WTC11 (cell line): ENCODE data around the gene PUSL1. TPM values are rescaled to one million over a fixed set of nuclear protein-coding genes. Genes with fewer than 3 reads are reported as not detected.

ENCODE experiments used
- ATAC-seq: fragments of 200-7000 bp; cut with Tn5 transposase; 2 replicates; pipeline ENCODE4 v1.10.0; 2021; ENCODE audit warnings: mild to moderate bottlenecking, moderate library complexity
- CTCF ChIA-PET: fragments of 300-600 bp; sonication (Branson Sonifier 250); formaldehyde crosslinking; loops from one replicate; lab custom pipeline; 2021; ENCODE audit warnings: antibody characterized with exemption; lab: Charles Lee
- POLR2A ChIA-PET: fragments of 350-600 bp; sonication (Branson Sonifier 250); formaldehyde crosslinking; loops from one replicate; lab custom pipeline; 2021; ENCODE audit warnings: antibody characterized with exemption; lab: Charles Lee
- DNase-seq: peaks from one replicate; pipeline ENCODE4 v3.0.0; 2021; ENCODE audit warnings: low spot score
- H3K27ac Mint-ChIP-seq: 2 replicates; pipeline ENCODE4 v1.8.0; 2021; ENCODE audit warnings: mixed read lengths
- H3K27me3 Mint-ChIP-seq: 2 replicates; pipeline ENCODE4 v1.8.0; 2021; ENCODE audit warnings: low read depth, mild to moderate bottlenecking, moderate library complexity, mixed read lengths
- H3K36me3 Mint-ChIP-seq: 2 replicates; pipeline ENCODE4 v1.8.0; 2021; ENCODE audit warnings: mixed read lengths
- H3K4me1 Mint-ChIP-seq: 2 replicates; pipeline ENCODE4 v1.8.0; 2022; ENCODE audit warnings: mixed read lengths
- H3K4me3 Mint-ChIP-seq: 2 replicates; pipeline ENCODE4 v1.8.0; 2021; ENCODE audit warnings: mild to moderate bottlenecking, moderate library complexity, mixed read lengths
- H3K9me3 Mint-ChIP-seq: 2 replicates; pipeline ENCODE4 v1.8.0; 2021; ENCODE audit warnings: mixed read lengths
- ARID4B ChIP-seq: sonication (generic); formaldehyde crosslinking; IDR thresholded peaks from 2 replicates; pipeline ENCODE4 v1.8.0; 2023; ENCODE audit warnings: missing genetic modification reagents, mild to moderate bottlenecking, borderline replicate concordance
- ATF1 ChIP-seq: sonication (generic); formaldehyde crosslinking; IDR thresholded peaks from 2 replicates; pipeline ENCODE4 v1.8.1; 2023; ENCODE audit warnings: mild to moderate bottlenecking, moderate library complexity, missing genetic modification reagents
- CDX4 ChIP-seq: fragments of 250-450 bp; sonication (Bioruptor Pico); IDR thresholded peaks from 2 replicates; pipeline ENCODE4 v1.9.0; 2021; ENCODE audit warnings: moderate library complexity, mild to moderate bottlenecking, inconsistent platforms, borderline replicate concordance
- E2F1 ChIP-seq: sonication (generic); formaldehyde crosslinking; IDR thresholded peaks from 2 replicates; pipeline ENCODE4 v1.8.0; 2022; ENCODE audit warnings: mild to moderate bottlenecking, missing genetic modification reagents
- E2F5 ChIP-seq: sonication (generic); formaldehyde crosslinking; IDR thresholded peaks from 2 replicates; pipeline ENCODE4 v1.8.1; 2022; ENCODE audit warnings: mild to moderate bottlenecking, moderate library complexity, missing genetic modification reagents
- HMGA2 ChIP-seq: fragments of 250-450 bp; sonication (Bioruptor Pico); IDR thresholded peaks from 2 replicates; pipeline ENCODE4 v1.4.0; 2021; ENCODE audit warnings: mild to moderate bottlenecking, moderate library complexity
- IRF1 ChIP-seq: sonication (generic); formaldehyde crosslinking; IDR thresholded peaks from 2 replicates; pipeline ENCODE4 v1.8.0; 2023; ENCODE audit warnings: missing genetic modification reagents
- MAX ChIP-seq: sonication (generic); formaldehyde crosslinking; IDR thresholded peaks from 2 replicates; pipeline ENCODE4 v1.8.0; 2022; ENCODE audit warnings: mild to moderate bottlenecking, missing genetic modification reagents
- NFATC4 ChIP-seq: fragments of 250-450 bp; sonication (Bioruptor Pico); IDR thresholded peaks from 2 replicates; pipeline ENCODE4 v1.9.0; 2021; ENCODE audit warnings: mild to moderate bottlenecking
- NR2C2 ChIP-seq: sonication (generic); formaldehyde crosslinking; IDR thresholded peaks from 2 replicates; pipeline ENCODE4 v1.8.0; 2022; ENCODE audit warnings: mild to moderate bottlenecking, missing genetic modification reagents
- PRDM15 ChIP-seq: sonication (generic); formaldehyde crosslinking; IDR thresholded peaks from 2 replicates; pipeline ENCODE4 v1.8.0; 2022; ENCODE audit warnings: missing genetic modification reagents
- RELA ChIP-seq: sonication (generic); formaldehyde crosslinking; IDR thresholded peaks from 2 replicates; pipeline ENCODE4 v1.8.1; 2022; ENCODE audit warnings: missing genetic modification reagents, mild to moderate bottlenecking, borderline replicate concordance
- SMAD3 ChIP-seq: sonication (generic); formaldehyde crosslinking; IDR thresholded peaks from 2 replicates; pipeline ENCODE4 v1.8.0; 2022; ENCODE audit warnings: missing genetic modification reagents, mild to moderate bottlenecking, borderline replicate concordance
- TEAD4 ChIP-seq: sonication (generic); formaldehyde crosslinking; IDR thresholded peaks from 2 replicates; pipeline ENCODE4 v1.8.0; 2022; ENCODE audit warnings: mild to moderate bottlenecking, missing genetic modification reagents
- ZBTB43 ChIP-seq: sonication (generic); formaldehyde crosslinking; IDR thresholded peaks from 2 replicates; pipeline ENCODE4 v1.8.1; 2023; ENCODE audit warnings: mild to moderate bottlenecking, missing genetic modification reagents
- ZNF138 ChIP-seq: sonication (generic); formaldehyde crosslinking; conservative IDR thresholded peaks from 2 replicates; pipeline ENCODE4 v1.8.1; 2022; ENCODE audit warnings: mild to moderate bottlenecking, moderate library complexity, missing genetic modification reagents
- ZNF317 ChIP-seq: sonication (generic); formaldehyde crosslinking; IDR thresholded peaks from 2 replicates; pipeline ENCODE4 v1.8.1; 2023; ENCODE audit warnings: low read depth, mild to moderate bottlenecking, moderate library complexity, missing genetic modification reagents, borderline replicate concordance
- ZNF396 ChIP-seq: fragments of 250-450 bp; sonication (Bioruptor Pico); IDR thresholded peaks from 2 replicates; pipeline ENCODE4 v1.8.0; 2021; ENCODE audit warnings: mild to moderate bottlenecking, moderate library complexity, borderline replicate concordance
- ZNF671 ChIP-seq: fragments of 250-450 bp; sonication (Bioruptor Pico); IDR thresholded peaks from 2 replicates; pipeline ENCODE4 v1.8.0; 2021; ENCODE audit warnings: mild to moderate bottlenecking
- total RNA-seq: library from RNA; stranded (reverse); gene quantifications from 3 replicates; pipeline ENCODE4 v1.2.3, GENCODE V29; 2021

The PUSL1 gene
- total RNA-seq, 1 experiment from 2014 or later, result 51.5 TPM

- H3K4me1 Mint-ChIP-seq, result peaks cover 21% of the 10 kb centered on the region
- ATAC-seq (no peak), DNase-seq (no peak)
- H3K9me3 Mint-ChIP-seq, result no peaks in the 10 kb centered on the region
- peaks cover 6% of the 10 kb centered on the region; the same call in 1 of the 2 replicates for H3K27me3 Mint-ChIP-seq
- 0 out of 2 replicates have a peak overlapping the region, but pooled peaks have one; percentile 32 for H3K27ac Mint-ChIP-seq
- CTCF ChIA-PET, result no interaction called here
- peak overlapping the region; percentile 71 for H3K4me3 Mint-ChIP-seq
- no peak for TF ChIP-seq ZNF396
- POLR2A ChIA-PET, result no interaction called here
- H3K36me3 Mint-ChIP-seq, result no peaks in the 10 kb centered on the region
These were observed 1.6 kb upstream of the PUSL1 start for GRCh38 chr1:1306661-1307260.

GRCh38 chr1:1307261-1307922, 1.0 kb upstream of the PUSL1 start:
- CTCF ChIA-PET, result interaction anchor here (0.5 kb wide), 1 partner anchor 192 kb away, joined by 3 read pairs; no protein-coding TSS in a partner anchor
- TF ChIP-seq NR2C2 (CRISPR knock-in tag), result no peak
- no peak for TF ChIP-seq TEAD4 (CRISPR knock-in tag)
- no peak for TF ChIP-seq ZBTB43 (CRISPR knock-in tag)
- no peak for TF ChIP-seq E2F1
- no peak; the same call in 1 of the 2 replicates for TF ChIP-seq ARID4B
- no peak for TF ChIP-seq ZNF317
- no peak for TF ChIP-seq RELA (CRISPR knock-in tag)
- TF ChIP-seq ZNF671 (CRISPR knock-in tag), result no peak
- TF ChIP-seq ATF1 (CRISPR knock-in tag), result no peak
- TF ChIP-seq SMAD3, result 0 out of 2 replicates have a peak, but pooled peaks have one; percentile 33
- TF ChIP-seq MAX (CRISPR knock-in tag), result no peak
- TF ChIP-seq NFATC4 (CRISPR knock-in tag), result no peak
- no peak for TF ChIP-seq IRF1 (CRISPR knock-in tag)
- no peak for TF ChIP-seq ZNF396
- TF ChIP-seq ZNF138 (CRISPR knock-in tag), result no peak
- no peak for TF ChIP-seq CDX4 (CRISPR knock-in tag)
- no peak for TF ChIP-seq HMGA2 (CRISPR knock-in tag)
- TF ChIP-seq PRDM15, result no peak
- 0 out of 2 replicates have a peak, but pooled peaks have one; percentile 17 for TF ChIP-seq E2F5 (CRISPR knock-in tag)

More at GRCh38 chr1:1307261-1307922, 1.0 kb upstream of the PUSL1 start:
- peaks cover 6% of the 10 kb centered on the region; the same call in 1 of the 2 replicates for H3K27me3 Mint-ChIP-seq
- POLR2A ChIA-PET, result no interaction called here
- 0 out of 2 replicates have a peak overlapping the region, but pooled peaks have one; percentile 27 for H3K27ac Mint-ChIP-seq
- ATAC-seq, result no peak
- no peaks in the 10 kb centered on the region for H3K9me3 Mint-ChIP-seq
- no peaks in the 10 kb centered on the region for H3K36me3 Mint-ChIP-seq
- DNase-seq, result no peak
- H3K4me3 Mint-ChIP-seq, result peak overlapping the region; percentile 71
- H3K4me1 Mint-ChIP-seq, result peaks cover 21% of the 10 kb centered on the region
